GM19351 (cell line): ENCODE results near the gene MBNL1.
"Not testable (repeated sequence)": the region's sequence is repeated elsewhere in the genome, so short reads cannot be mapped to it uniquely, and the experiment has no call there.

Experiments
- ATAC-seq: cut with Tn5 transposase; IDR thresholded peaks from one replicate; pipeline ENCODE4 v1.9.1; 2021; ENCODE audit warnings: mild to moderate bottlenecking, moderate library complexity; ENCODE audit not compliant: unreplicated experiment

The MBNL1 gene

DNA sequence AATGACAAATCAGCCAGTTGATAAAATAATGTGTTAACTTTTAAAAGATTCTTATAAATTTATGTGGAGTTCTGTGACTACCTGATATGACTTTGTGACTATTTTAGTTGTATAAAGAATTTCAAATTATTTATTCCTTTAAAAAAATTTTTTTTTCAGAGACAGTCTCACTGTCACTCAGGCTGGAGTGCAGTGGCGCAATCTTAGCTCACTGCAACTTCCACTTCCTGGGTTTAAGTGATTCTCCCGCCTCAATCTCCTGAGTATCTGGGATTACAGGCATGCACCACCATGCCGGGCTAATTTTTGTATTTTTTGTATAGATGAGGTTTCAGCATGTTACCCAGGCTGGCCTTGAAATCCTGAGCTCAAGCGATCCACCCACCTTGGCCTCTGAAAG lies 48.5 kb downstream of the MBNL1 start:
- ATAC-seq: no peak

DNA sequence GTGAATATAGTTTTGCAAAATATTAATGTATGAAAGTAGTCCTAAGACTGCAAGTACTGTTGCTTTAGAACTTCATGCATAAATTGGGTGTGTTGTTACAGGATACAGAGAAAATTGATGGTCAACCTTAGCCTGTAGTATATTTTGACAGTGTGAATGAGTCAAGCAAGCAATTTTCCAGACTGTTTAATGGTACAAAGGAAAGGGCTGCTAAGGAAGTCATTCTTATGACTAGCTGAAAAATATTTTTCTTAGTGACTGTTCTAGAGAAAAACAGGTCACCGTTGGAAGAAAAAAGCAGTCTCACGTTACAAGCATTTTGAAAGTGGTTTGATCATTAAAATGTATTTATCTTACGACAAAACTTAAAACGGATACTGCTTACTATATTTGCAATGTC lies 49.2 kb downstream of the MBNL1 start:
- no peak for ATAC-seq

- no peak for ATAC-seq
Measured at GRCh38 chr3:152318512-152318911, 49.8 kb downstream of the MBNL1 start.

DNA sequence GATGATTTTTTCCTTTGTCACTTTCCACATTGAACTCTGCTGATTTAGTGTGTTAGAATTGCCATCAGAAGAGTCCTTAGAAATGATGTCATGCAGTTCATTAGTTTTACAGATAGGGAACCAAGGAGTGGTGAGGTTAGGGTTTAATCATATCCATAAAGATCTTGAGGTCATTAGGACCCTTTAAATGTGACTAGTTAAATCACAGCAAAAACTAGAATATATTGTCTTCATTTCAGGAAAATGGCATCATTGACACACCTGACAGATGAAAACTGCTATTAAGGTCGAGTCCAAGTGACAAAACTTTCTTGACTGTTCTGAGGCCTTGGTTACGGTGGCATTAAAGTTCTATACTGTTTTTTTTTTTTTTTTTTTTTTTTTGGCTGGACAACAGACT lies 50.5 kb downstream of the MBNL1 start:
- ATAC-seq: no peak

- ATAC-seq: no peak
Measured at GRCh38 chr3:152319831-152320617, 51.3 kb downstream of the MBNL1 start.

DNA sequence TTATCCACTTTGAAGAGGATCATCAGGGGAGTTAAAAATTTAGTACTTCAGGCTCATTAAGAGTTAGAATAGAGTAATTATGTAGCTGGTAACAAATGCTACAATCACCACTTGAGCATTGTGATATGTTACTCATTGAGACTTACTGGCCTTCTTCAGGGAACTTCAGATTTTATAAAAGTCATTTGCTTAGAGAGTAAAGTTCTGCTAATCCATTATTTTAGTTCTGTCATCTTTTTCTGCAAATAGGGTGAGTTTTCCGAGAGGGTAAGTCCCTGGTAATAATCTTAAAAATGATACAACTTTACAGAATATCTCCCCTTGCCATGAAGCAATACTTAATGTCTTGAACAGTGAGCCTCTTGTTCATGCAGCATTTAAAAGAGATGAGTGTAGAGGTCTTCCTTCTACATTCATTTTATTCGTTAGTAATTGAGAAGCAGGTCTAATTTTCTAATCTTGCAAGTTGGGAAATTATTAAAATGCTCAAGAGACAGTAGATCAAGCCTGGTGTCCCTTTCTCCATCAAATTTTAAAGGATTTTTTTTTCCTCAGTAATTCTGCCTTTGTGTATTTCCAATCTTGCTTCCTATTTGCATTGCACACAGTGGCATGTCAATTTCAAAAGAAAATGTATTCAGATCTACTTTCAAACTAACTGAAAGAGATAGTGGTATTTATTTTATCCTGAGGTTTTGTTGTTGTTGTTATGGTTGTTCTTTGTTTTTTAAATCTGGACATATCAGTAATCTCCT lies 52.6 kb downstream of the MBNL1 start:
- no peak for ATAC-seq

- ATAC-seq: no peak
Measured at GRCh38 chr3:152321955-152322377, 53.2 kb downstream of the MBNL1 start.

GRCh38 chr3:152322756-152323155 lies 54.0 kb downstream of the MBNL1 start:
- ATAC-seq: peak; percentile 45

DNA sequence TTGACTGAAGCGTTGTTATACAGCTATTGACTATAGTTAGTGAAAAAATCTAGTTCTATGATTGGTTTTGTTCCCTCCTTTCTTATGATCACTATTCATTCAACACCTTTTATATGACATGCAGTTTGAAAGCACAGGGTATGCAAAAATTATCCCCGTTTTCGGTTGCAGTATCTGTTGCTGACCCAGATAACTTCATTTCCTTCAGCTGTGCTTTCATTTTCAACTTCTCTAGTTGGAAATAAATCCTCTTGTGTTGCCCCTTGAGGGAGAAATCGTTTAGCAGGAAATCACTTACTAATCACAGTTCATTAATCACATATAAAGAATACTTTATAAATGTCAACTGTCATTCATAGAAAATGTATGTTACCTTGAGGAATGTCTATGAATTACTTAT lies 55.1 kb downstream of the MBNL1 start:
- ATAC-seq: peak; percentile 87

- ATAC-seq: no peak
Measured at GRCh38 chr3:152325136-152325535, 56.4 kb downstream of the MBNL1 start.

DNA sequence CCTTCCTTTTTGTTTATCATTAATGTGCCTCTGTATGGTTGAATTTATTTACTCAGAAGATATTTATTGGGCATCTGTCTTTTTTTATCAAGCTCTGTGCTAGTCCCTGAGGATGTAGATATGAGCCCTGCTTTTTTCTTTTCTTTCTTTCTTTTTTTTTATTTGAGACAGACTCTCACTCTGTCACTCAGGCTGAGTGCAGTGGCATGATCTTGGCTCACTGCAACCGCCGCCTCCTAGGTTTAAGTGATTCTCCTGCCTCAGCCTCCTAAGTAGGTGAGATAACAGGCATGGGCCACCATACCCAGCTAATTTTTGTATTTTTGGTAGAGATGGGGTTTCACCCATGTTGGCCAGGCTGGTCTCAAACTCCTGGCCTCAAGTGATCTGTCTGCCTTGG lies 58.5 kb downstream of the MBNL1 start:
- no peak for ATAC-seq

DNA sequence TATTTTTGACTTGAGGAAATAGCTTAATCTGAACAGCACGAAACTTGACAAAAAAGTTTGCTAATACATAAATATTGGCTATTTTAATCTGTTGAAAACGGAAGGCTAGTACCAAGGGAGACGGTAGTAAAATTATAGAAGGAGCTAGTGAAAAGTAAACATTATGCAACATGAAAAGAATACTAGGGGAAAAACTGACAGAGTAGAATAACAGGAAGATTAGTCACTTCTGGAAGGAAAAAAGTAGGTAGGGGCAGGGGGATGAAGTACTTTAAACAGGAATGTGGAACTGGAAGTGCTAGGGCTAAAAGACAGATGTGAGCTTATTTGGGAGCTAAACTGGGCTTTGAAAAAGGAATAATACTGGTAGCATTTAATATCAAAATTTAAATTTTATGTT lies 60.1 kb downstream of the MBNL1 start:
- ATAC-seq: no peak

GRCh38 chr3:152330559-152330958 lies 61.8 kb downstream of the MBNL1 start:
- ATAC-seq: no peak

GRCh38 chr3:152331018-152331541 lies 62.4 kb downstream of the MBNL1 start:
- ATAC-seq: no peak

GRCh38 chr3:152331998-152332397 lies 63.3 kb downstream of the MBNL1 start:
- ATAC-seq: no peak

DNA sequence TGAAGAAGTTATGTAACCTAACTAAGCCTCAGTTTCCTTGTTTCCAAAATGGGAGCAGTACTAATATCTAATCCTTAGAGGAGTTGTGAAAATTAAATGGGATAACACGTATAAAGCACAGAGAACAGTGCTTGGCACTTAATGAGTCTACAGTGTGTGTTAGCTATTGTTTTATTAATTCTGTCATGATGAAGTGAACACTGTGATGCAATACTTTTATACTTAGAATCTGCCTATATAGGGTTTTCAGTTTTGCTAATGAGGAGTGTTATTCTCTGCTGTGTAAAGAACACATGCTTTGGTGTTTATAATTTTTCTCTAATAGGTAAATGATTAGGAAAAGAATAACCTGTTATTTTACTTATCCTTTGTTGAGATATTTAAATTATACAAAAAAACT lies 65.2 kb downstream of the MBNL1 start:
- ATAC-seq: no peak

- ATAC-seq: no peak
Measured at GRCh38 chr3:152334761-152335160, 66.0 kb downstream of the MBNL1 start.

DNA sequence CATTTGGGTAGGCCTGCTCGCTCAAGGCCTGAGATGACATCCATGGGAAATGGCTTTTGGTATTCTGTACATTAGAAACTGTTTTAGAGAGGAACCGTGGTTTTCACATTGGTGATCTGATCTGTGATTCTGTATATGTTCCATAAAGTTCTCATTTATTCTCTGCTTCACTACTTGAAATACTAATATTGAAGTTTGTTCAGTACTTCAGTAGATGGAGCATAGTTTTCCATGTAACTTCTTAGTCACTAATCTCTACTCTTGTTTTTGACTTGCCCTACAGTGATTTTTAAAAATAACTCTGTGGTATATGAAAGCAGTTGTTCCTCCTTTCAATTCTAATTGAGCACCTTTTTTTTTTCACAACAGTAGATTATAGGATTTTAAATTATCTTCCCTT lies 66.5 kb downstream of the MBNL1 start:
- peak; percentile 45 for ATAC-seq

GRCh38 chr3:152337337-152337736 lies 68.6 kb downstream of the MBNL1 start:
- ATAC-seq: not testable (repeated sequence)

DNA sequence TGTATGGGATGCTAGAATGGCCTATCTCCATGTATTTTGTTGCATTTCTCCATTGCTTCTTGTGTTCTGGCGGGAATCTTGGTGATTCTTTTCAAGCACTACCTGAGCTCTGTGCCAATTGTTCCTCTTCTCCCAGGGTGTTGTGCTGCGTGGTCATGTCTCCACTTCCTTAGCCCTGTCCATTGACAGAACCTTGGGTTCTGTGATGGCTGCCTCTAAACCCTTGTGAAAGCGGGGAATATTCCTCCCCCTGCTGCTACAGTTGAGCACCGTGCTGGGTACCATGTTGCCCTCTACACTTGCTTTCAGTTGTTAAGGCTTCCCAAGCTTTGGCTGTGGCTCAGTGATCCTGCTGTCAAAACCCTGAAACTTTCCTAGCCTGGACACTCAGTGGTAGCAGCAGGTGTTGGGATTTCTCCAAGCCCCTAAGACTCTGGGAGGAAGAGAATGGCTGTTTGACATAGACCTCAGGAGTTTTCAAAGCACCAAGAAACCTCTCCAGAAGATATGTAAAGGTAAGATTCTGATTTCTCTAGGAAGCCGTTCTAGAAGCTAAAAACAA lies 69.5 kb downstream of the MBNL1 start:
- no peak for ATAC-seq

GRCh38 chr3:152339881-152340505 lies 71.3 kb downstream of the MBNL1 start:
- no peak for ATAC-seq
